Upper lobe of left lung (tissue), 6 donors: Measurements from ENCODE around the gene EZH2. TPM values are rescaled to one million over a fixed set of nuclear protein-coding genes. Genes with fewer than 3 reads are reported as not detected.

Experiments
- ATAC-seq, 2 donors: fragments of 200-7000 bp; cut with Tn5 transposase; one replicate each; pipeline ENCODE4 v1.9.1; 2022; ENCODE audit warnings: mild to moderate bottlenecking in 2 of 2, moderate library complexity in 2 of 2; ENCODE audit not compliant: low FRiP score in 2 of 2
- DNase-seq, 2 donors: peaks; one replicate each; pipeline ENCODE4 v3.0.0-alpha.2; 2019 to 2020
- H3K27ac ChIP-seq, 4 donors: fragments of 200-600 bp; sonication (generic); one replicate each; pipeline ENCODE4 v1.5.1; 2016 to 2019
- H3K27me3 ChIP-seq, 4 donors: fragments of 200-600 bp; sonication (generic); one replicate each; pipeline ENCODE4 v1.5.1; 2017 to 2019
- H3K36me3 ChIP-seq, 4 donors: fragments of 200-600 bp; sonication (generic); one replicate each; pipeline ENCODE4 v1.5.1; 2016 to 2019
- H3K4me1 ChIP-seq, 4 donors: fragments of 200-600 bp; sonication (generic); one replicate each; pipeline ENCODE4 v1.5.1; 2018 to 2019
- H3K4me3 ChIP-seq, 4 donors: fragments of 200-600 bp; sonication (generic); one replicate each; pipeline ENCODE4 v1.5.1; 2017 to 2019; ENCODE audit warnings: mild to moderate bottlenecking in 2 of 4, moderate library complexity in 1 of 4
- H3K9me3 ChIP-seq, 4 donors: fragments of 200-600 bp; sonication (generic); one replicate each; pipeline ENCODE4 v1.5.1; 2018 to 2019
- EP300 ChIP-seq, 4 donors: sonication (generic); formaldehyde crosslinking; IDR thresholded peaks; one replicate each; pipeline ENCODE4 v1.5.1; 2017; ENCODE audit warnings: antibody characterized with exemption in 4 of 4, control low read depth in 2 of 4
- POLR2A ChIP-seq, 4 donors: fragments of 450-650 bp; IDR thresholded peaks; one replicate each; pipeline ENCODE4 v1.5.1; 2016 to 2017; ENCODE audit warnings: antibody characterized with exemption in 4 of 4, mild to moderate bottlenecking in 2 of 4
- POLR2AphosphoS5 ChIP-seq, 2 donors: sonication (generic); formaldehyde crosslinking; IDR thresholded peaks; one replicate each; pipeline ENCODE4 v1.5.1; 2017; ENCODE audit warnings: antibody characterized with exemption in 2 of 2
- WGBS, 2 donors: methylation state at CpG; one replicate each; pipeline ENCODE4 v1.1.5; 2017 to 2018; 5-methylcytosine and 5-hydroxymethylcytosine counted together
- total RNA-seq, 6 donors: library from RNA; depleted of rRNA in 4 of 6; stranded (reverse); fragments of >200 nt in 4 of 6; gene quantifications; one replicate each; pipeline versions ENCODE4 v1.1.0 to v1.2.1, GENCODE V29; 2016 to 2021
- TF ChIP-seq, protein P1 (sequence below), 6 experiments: fragments of 450-650 bp in 4 of 6; fragments of 200-600 bp in 2 of 6; sonication (generic) in 2 of 6; IDR thresholded peaks; one replicate each; pipeline ENCODE4 v1.5.1; 2016 to 2019; ENCODE audit warnings: antibody characterized with exemption in 6 of 6
- donor health status: DM: no; HTN: no; CAD: no; lungs with moderate emphysema.
- donor health status: DM: no; HTN: yes; CAD: no; lungs with severe emphysema.

Gene EZH2
- total RNA-seq, 6 donors from 2014 or later, result 0.89 to 4.6 (median 3.1) TPM

DNA sequence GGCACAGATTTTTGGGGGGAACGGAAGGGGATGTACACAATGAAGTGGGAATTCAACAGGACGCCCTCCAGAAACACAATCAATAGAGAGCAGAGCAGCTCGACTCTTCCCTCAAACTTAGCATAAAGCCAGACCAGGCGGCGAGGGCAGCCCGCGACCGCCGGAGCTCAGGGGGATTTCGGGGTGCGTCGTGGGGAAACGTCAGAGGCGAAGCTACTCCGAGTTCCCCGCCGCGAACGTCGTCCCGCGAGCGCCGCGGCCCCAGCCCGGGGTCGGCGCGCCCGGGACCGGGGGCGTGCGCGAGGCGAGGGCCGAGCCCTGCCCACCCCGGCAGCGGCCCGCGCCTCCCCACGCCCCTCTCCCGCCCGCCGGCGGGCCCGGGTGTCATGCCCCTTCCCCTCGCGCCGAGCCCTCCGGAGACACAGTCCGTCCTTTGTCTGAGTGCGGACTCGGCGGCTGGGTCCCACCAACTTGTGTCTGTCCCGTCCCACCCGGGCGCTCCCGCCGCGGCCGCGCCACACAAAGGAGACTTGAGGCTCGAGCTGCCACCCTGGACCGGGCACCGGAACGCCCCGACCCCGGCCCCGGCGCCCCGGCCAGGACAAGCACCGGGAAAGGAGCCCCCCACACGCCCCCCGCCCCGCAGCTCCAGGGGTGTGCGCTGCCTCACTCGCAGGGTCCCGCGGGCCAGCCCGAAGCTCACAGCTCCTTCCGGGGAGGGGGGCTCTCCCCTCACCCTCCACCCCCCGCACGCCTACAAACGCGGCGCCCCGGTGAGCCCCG lies 634 bp downstream of the EZH2 start:
- 1 to 6% methylated on average over 2 to 23 of the region's 88 CpGs for WGBS, 2 donors
- Histone ChIP-seq H3K27ac (peak overlapping the region; percentile 86 to 97 (median 95)), H3K9me3 (no peaks in the 10 kb centered on the region), H3K4me3 (peak overlapping the region; percentile 92 to 100 (median 97)), H3K4me1 (peaks cover 0 to 14% (median 9%) of the 10 kb centered on the region in 4 donors), H3K27me3 (no peaks in the 10 kb centered on the region), H3K36me3 (no peaks in the 10 kb centered on the region)
- ATAC-seq (peak in 1 of 2 donors; percentile 18), DNase-seq (peak; percentile 32 to 92)
- TF ChIP-seq POLR2AphosphoS5 (IDR thresholded peaks at IDR 0.05), result no peak

DNA sequence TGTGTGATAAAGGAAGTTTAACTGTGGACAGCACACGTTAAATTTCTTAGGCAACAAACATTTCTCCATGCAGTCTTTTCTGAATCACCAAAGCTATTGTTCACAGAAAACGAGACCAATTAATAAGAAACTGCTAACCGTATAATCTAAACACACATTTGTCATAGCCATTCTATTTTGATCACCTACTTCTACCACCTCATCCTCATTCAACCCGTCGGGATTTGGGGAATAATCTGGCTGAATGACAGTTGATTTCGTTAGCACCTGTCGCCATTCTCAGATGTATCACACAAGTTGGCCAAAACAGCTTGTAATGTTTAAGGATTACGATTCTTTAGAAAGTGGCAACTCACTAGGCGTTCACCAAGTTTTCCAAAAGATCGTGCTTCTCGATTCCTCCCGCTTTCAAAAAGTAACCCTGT lies 1.2 kb downstream of the EZH2 start:
- Histone ChIP-seq H3K9me3 (no peaks in the 10 kb centered on the region), H3K36me3 (no peaks in the 10 kb centered on the region), H3K27me3 (no peaks in the 10 kb centered on the region), H3K4me3 (peak overlapping the region; percentile 12 to 100 (median 95)), H3K27ac (peak overlapping the region in 2 of 4 donors; percentile 95 to 97), H3K4me1 (peaks cover 0 to 14% (median 9%) of the 10 kb centered on the region in 4 donors)
- ATAC-seq (no peak), DNase-seq (no peak)
- WGBS, 2 donors, result 1% methylated on average over 12 of the region's 12 CpGs
- TF ChIP-seq POLR2AphosphoS5 (IDR thresholded peaks at IDR 0.05), result peak in 1 of 2 donors; percentile 8
- TF ChIP-seq, protein P1, sequence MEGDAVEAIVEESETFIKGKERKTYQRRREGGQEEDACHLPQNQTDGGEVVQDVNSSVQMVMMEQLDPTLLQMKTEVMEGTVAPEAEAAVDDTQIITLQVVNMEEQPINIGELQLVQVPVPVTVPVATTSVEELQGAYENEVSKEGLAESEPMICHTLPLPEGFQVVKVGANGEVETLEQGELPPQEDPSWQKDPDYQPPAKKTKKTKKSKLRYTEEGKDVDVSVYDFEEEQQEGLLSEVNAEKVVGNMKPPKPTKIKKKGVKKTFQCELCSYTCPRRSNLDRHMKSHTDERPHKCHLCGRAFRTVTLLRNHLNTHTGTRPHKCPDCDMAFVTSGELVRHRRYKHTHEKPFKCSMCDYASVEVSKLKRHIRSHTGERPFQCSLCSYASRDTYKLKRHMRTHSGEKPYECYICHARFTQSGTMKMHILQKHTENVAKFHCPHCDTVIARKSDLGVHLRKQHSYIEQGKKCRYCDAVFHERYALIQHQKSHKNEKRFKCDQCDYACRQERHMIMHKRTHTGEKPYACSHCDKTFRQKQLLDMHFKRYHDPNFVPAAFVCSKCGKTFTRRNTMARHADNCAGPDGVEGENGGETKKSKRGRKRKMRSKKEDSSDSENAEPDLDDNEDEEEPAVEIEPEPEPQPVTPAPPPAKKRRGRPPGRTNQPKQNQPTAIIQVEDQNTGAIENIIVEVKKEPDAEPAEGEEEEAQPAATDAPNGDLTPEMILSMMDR (IDR thresholded peaks at IDR 0.05), result no peak

DNA sequence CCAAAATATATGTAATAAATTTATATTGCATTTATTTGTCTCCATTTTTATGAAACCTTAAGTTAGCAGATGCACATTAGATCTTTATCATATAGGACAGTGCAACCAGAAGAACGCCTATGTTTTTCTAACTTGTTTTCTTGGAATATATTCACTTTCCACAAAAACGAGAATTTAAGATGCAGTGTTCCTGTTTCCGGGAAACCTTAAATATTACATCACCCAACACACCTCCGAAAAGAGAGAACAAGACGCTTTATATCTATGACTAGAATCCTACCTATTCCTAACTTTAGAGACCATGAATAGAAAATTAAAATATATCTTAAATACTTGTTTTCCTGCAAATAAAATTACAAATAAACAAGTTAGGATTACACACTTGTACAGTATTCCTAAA lies 1.9 kb downstream of the EZH2 start:
- WGBS, 2 donors, result 36 to 42% methylated on average over 5 of the region's 5 CpGs
- H3K4me1 ChIP-seq, result peaks cover 0 to 14% (median 9%) of the 10 kb centered on the region in 4 donors

DNA sequence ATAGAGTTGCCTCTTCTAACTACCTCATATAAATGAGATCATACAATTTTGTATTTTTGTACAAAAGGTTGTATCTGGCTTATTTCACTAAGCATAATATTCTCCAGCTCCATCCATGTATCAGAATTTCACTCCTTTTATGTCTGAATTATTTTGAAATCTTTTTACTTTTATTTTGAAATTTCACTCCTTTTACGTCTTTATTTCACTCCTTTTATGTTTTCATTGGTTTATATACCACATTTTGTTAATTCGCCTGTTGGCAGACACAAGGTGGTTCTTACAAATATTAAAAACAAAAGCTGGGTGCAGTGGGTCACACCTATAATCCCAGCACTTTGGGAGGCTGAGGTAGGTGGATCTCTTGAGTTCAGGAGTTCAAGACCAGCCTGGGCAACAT lies 5.8 kb downstream of the EZH2 start:
- Histone ChIP-seq H3K36me3 (no peaks in the 10 kb centered on the region), H3K9me3 (no peaks in the 10 kb centered on the region), H3K4me1 (peaks cover 0 to 9% (median 6%) of the 10 kb centered on the region in 4 donors), H3K27me3 (no peaks in the 10 kb centered on the region), H3K4me3 (no peak overlapping the region), H3K27ac (no peak overlapping the region)
- ATAC-seq, result no peak
- no peak for DNase-seq
- WGBS, 2 donors, result 92 to 94% methylated on average over 2 of the region's 2 CpGs
- TF ChIP-seq, protein P1 (IDR thresholded peaks at IDR 0.05), result no peak
- no peak for TF ChIP-seq EP300 (IDR thresholded peaks at IDR 0.05)
- TF ChIP-seq POLR2A (IDR thresholded peaks at IDR 0.05), result no peak
- no peak for TF ChIP-seq POLR2AphosphoS5 (IDR thresholded peaks at IDR 0.05)

More for the DNA sequence above, 1.9 kb downstream of the EZH2 start:
- no peaks in the 10 kb centered on the region for H3K9me3 ChIP-seq
- H3K4me3 ChIP-seq, result no peak overlapping the region
- H3K27me3 ChIP-seq, result no peaks in the 10 kb centered on the region
- no peak for ATAC-seq
- TF ChIP-seq POLR2AphosphoS5 (IDR thresholded peaks at IDR 0.05) (no peak), POLR2A (IDR thresholded peaks at IDR 0.05) (no peak), EP300 (IDR thresholded peaks at IDR 0.05) (no peak)
- TF ChIP-seq, protein P1 (IDR thresholded peaks at IDR 0.05), result no peak
- no peak overlapping the region for H3K27ac ChIP-seq
- no peak for DNase-seq
- no peaks in the 10 kb centered on the region for H3K36me3 ChIP-seq

DNA sequence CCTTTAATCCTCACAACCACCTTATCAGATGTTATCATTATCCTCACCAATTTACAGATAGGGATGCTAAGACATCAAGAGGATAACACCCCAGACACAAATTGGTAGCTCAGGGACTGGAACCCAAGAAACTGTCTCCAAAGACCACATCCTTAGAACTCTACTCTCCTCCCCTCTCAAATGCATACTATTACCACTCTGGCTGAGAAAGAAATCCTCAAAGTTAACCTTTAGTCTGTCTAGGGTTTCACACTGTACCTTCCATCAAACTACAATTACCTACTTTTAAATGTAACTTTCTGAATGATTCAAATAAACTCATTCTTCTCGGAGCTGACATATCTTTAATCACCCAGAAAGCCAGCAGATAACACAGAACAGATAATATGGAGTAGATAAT lies 6.6 kb downstream of the EZH2 start:
- WGBS, 2 donors, result 79 to 84% methylated on average over 1 of the region's 1 CpG
- Histone ChIP-seq H3K27me3 (no peaks in the 10 kb centered on the region), H3K9me3 (no peaks in the 10 kb centered on the region), H3K36me3 (no peaks in the 10 kb centered on the region), H3K27ac (no peak overlapping the region), H3K4me1 (peaks cover 0 to 5% (median 2%) of the 10 kb centered on the region in 4 donors), H3K4me3 (no peak overlapping the region)
- DNase-seq (no peak), ATAC-seq (no peak)
- TF ChIP-seq EP300 (IDR thresholded peaks at IDR 0.05), result no peak

DNA sequence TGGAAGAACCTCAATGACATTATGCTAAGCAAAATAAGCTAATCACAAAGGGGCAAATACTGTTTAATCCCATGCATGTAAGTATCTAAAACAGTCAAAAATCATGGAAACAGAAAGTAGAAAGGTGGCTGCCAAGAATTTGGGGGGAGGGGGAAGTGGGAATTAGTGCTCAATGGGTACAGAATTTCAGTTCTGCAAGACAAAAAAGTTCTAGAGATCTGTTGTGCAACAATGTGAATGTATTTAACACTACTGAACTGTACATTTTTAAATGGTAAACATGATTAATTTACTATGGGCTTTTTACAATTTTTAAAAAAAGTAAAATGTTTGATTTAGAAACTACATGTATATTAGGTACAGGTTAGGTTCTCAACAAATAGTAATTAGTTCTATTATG lies 11.9 kb downstream of the EZH2 start:
- TF ChIP-seq POLR2A (IDR thresholded peaks at IDR 0.05) (no peak), POLR2AphosphoS5 (IDR thresholded peaks at IDR 0.05) (no peak), EP300 (IDR thresholded peaks at IDR 0.05) (no peak)
- TF ChIP-seq, protein P1 (IDR thresholded peaks at IDR 0.05), result no peak
- DNase-seq, result no peak
- H3K27me3 ChIP-seq, result no peaks in the 10 kb centered on the region

More for the DNA sequence above, 11.9 kb downstream of the EZH2 start:
- H3K27ac ChIP-seq, result no peak overlapping the region
- H3K9me3 ChIP-seq, result peaks cover 0 to 12% (median 0%) of the 10 kb centered on the region in 4 donors
- H3K4me1 ChIP-seq, result no peaks in the 10 kb centered on the region
- H3K4me3 ChIP-seq, result no peak overlapping the region
- no peak for ATAC-seq
- no peaks in the 10 kb centered on the region for H3K36me3 ChIP-seq
